Panc1 (cell line): Measurements from ENCODE around the gene PDE4B. TPM values are rescaled to one million over a fixed set of nuclear protein-coding genes. Genes with fewer than 3 reads are reported as not detected.

Experiments
- ATAC-seq: fragments of 200-7000 bp; cut with Tn5 transposase; 2 replicates; pipeline ENCODE4 v1.9.1; 2020; ENCODE audit warnings: mild to moderate bottlenecking, moderate library complexity
- BruUV-seq: library from RNA; stranded (reverse); fragments of 400-500 nt; replicated peaks from 2 replicates; lab custom pipeline; 2021; lab: Mats Ljungman, UMichigan
- CTCF ChIA-PET: fragments of 300-600 bp; sonication (Branson Sonifier 250); formaldehyde crosslinking; loops from one replicate; lab custom pipeline; 2022; ENCODE audit warnings: antibody characterized with exemption; lab: Charles Lee
- POLR2A ChIA-PET: fragments of 300-600 bp; sonication (Branson Sonifier 250); formaldehyde crosslinking; loops from one replicate; lab custom pipeline; 2022; ENCODE audit warnings: antibody characterized with exemption; lab: Charles Lee
- DNase-seq: peaks from one replicate; pipeline ENCODE4 v3.0.0-alpha.2; 2010; ENCODE audit warnings: low read depth, low spot score
- H3K27ac ChIP-seq: 2 replicates; pipeline ENCODE4 v1.5.1; 2011; ENCODE audit warnings: mild to moderate bottlenecking, low read length, inconsistent platforms
- H3K27me3 ChIP-seq: fragments of 200-500 bp; sonication (Bioruptor generic); 2 replicates; pipeline ENCODE4 v1.6.0; 2014; ENCODE audit warnings: low read length, inconsistent platforms; ENCODE audit not compliant: control insufficient read depth, insufficient read depth
- H3K36me3 ChIP-seq: fragments of 200-500 bp; sonication (Bioruptor generic); 2 replicates; pipeline ENCODE4 v1.5.1; 2014; ENCODE audit warnings: inconsistent platforms, mild to moderate bottlenecking, low read length, moderate library complexity; ENCODE audit not compliant: control insufficient read depth, insufficient read depth
- H3K4me1 ChIP-seq: 2 replicates; pipeline ENCODE4 v1.5.1; 2011; ENCODE audit warnings: inconsistent platforms, mild to moderate bottlenecking, low read length, moderate library complexity; ENCODE audit not compliant: control insufficient read depth, insufficient read depth
- H3K4me3 ChIP-seq, 2 experiments: 2 replicates each; pipeline ENCODE4 v1.5.1; 2011 to 2012; ENCODE audit warnings: low read depth in 2 of 2, low read length in 2 of 2, mild to moderate bottlenecking in 2 of 2, inconsistent platforms in 1 of 2, moderate library complexity in 1 of 2
- H3K9me3 ChIP-seq: fragments of 200-500 bp; sonication (Bioruptor generic); 2 replicates; pipeline ENCODE4 v1.5.1; 2014; ENCODE audit warnings: low read depth, mild to moderate bottlenecking, inconsistent platforms, low read length, moderate library complexity; ENCODE audit not compliant: control insufficient read depth, insufficient read depth
- POLR2AphosphoS5 ChIP-seq: IDR thresholded peaks from 2 replicates; pipeline ENCODE4 v1.6.1; 2012; ENCODE audit warnings: mild to moderate bottlenecking, low read depth, low read length, moderate library complexity
- SIN3A ChIP-seq: IDR thresholded peaks from 2 replicates; pipeline ENCODE4 v1.6.1; 2012; ENCODE audit warnings: low read depth, mild to moderate bottlenecking, low read length, moderate library complexity, borderline replicate concordance; ENCODE audit not compliant: insufficient read depth
- TCF7L2 ChIP-seq: IDR thresholded peaks from 2 replicates; pipeline ENCODE4 v1.6.1; 2011; ENCODE audit warnings: mild to moderate bottlenecking, low read depth, low read length, inconsistent platforms
- in situ Hi-C: cut with HindIII; loops from 2 replicates; pipeline ENCODE4 v1.10.0; 2016; ENCODE audit warnings: low sequenced_read_pairs, low pct_unique_long_range_greater_than_20kb
- intact Hi-C: fragments of 100-400 bp; cut with micrococcal nuclease; formaldehyde crosslinking; loops from one replicate; pipeline ENCODE4 v1.10.0; 2022; ENCODE audit not compliant: unreplicated experiment
- total RNA-seq: library from RNA; stranded (reverse); gene quantifications from one replicate; pipeline ENCODE4 v1.2.1, GENCODE V29; 2021; ENCODE audit not compliant: unreplicated experiment
- TF ChIP-seq, protein P1 (sequence below), 2 experiments: IDR thresholded peaks; 2 replicates each; pipeline ENCODE4 v1.6.1; 2011 to 2012; ENCODE audit warnings: low read depth in 2 of 2, control low read depth in 1 of 2, low read length in 1 of 2, mild to moderate bottlenecking in 1 of 2, moderate library complexity in 1 of 2; ENCODE audit not compliant: insufficient read depth in 1 of 2
- TF ChIP-seq, protein P2 (sequence below): fragments of 450-650 bp; IDR thresholded peaks from 2 replicates; pipeline ENCODE4 v1.5.1; 2017; ENCODE audit warnings: mild to moderate bottlenecking

Gene PDE4B
- total RNA-seq, 1 experiment from 2014 or later: 0.26 TPM

GRCh38 chr1:65793359-65793732 lies 651 bp downstream of the PDE4B start:
- no peaks in the 10 kb centered on the region for H3K4me1 ChIP-seq
- in situ Hi-C loops: no loop called here
- no TSS peak for BruUV-seq
- H3K9me3 ChIP-seq: no peaks in the 10 kb centered on the region
- ATAC-seq (no peak), DNase-seq (no peak)
- no peaks in the 10 kb centered on the region for H3K36me3 ChIP-seq
- intact Hi-C loops: no loop called here
- no peak overlapping the region for H3K27ac ChIP-seq
- H3K27me3 ChIP-seq: peaks cover 3% of the 10 kb centered on the region
- TF ChIP-seq, protein P1, sequence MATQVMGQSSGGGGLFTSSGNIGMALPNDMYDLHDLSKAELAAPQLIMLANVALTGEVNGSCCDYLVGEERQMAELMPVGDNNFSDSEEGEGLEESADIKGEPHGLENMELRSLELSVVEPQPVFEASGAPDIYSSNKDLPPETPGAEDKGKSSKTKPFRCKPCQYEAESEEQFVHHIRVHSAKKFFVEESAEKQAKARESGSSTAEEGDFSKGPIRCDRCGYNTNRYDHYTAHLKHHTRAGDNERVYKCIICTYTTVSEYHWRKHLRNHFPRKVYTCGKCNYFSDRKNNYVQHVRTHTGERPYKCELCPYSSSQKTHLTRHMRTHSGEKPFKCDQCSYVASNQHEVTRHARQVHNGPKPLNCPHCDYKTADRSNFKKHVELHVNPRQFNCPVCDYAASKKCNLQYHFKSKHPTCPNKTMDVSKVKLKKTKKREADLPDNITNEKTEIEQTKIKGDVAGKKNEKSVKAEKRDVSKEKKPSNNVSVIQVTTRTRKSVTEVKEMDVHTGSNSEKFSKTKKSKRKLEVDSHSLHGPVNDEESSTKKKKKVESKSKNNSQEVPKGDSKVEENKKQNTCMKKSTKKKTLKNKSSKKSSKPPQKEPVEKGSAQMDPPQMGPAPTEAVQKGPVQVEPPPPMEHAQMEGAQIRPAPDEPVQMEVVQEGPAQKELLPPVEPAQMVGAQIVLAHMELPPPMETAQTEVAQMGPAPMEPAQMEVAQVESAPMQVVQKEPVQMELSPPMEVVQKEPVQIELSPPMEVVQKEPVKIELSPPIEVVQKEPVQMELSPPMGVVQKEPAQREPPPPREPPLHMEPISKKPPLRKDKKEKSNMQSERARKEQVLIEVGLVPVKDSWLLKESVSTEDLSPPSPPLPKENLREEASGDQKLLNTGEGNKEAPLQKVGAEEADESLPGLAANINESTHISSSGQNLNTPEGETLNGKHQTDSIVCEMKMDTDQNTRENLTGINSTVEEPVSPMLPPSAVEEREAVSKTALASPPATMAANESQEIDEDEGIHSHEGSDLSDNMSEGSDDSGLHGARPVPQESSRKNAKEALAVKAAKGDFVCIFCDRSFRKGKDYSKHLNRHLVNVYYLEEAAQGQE (IDR thresholded peaks at IDR 0.05; ENCODE audit: insufficient read depth in 1 of 2, low read depth in 2 of 2, low read length in 1 of 2): no peak
- TF ChIP-seq TCF7L2: no peak
- POLR2A ChIA-PET: no interaction called here
- CTCF ChIA-PET: no interaction called here
- no peak overlapping the region; a peak in 1 of 4 replicates for H3K4me3 ChIP-seq

DNA sequence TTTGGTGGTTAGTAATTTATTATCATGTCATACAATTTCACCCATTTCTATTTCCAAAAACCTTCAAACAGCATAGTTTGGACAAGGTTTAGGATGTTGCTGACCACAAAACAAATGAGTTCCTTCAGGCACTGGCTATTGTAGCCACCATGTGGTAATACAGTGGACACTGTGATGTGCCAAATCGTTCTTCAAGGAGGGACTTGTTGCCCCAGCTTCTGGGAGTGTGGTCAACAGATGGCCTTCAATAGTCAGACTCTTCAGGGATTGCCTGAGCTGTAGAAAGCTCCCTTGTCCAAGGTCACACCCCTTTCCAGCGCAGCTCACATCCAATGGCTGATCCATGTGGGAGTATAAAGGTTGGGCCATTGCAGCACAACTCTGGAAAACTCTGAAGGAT lies 2.6 kb downstream of the PDE4B start:
- in situ Hi-C loops: no loop called here
- intact Hi-C loops: no loop called here
- DNase-seq (no peak), ATAC-seq (no peak)
- no peak overlapping the region for H3K27ac ChIP-seq
- no peaks in the 10 kb centered on the region for H3K36me3 ChIP-seq
- ChIA-PET POLR2A (no interaction called here), CTCF (no interaction called here)
- no peaks in the 10 kb centered on the region for H3K9me3 ChIP-seq
- H3K4me1 ChIP-seq: no peaks in the 10 kb centered on the region
- TF ChIP-seq, protein P1 (IDR thresholded peaks at IDR 0.05; ENCODE audit: insufficient read depth in 1 of 2, low read depth in 2 of 2, low read length in 1 of 2): no peak
- TF ChIP-seq POLR2AphosphoS5: no peak
- TF ChIP-seq, protein P2, sequence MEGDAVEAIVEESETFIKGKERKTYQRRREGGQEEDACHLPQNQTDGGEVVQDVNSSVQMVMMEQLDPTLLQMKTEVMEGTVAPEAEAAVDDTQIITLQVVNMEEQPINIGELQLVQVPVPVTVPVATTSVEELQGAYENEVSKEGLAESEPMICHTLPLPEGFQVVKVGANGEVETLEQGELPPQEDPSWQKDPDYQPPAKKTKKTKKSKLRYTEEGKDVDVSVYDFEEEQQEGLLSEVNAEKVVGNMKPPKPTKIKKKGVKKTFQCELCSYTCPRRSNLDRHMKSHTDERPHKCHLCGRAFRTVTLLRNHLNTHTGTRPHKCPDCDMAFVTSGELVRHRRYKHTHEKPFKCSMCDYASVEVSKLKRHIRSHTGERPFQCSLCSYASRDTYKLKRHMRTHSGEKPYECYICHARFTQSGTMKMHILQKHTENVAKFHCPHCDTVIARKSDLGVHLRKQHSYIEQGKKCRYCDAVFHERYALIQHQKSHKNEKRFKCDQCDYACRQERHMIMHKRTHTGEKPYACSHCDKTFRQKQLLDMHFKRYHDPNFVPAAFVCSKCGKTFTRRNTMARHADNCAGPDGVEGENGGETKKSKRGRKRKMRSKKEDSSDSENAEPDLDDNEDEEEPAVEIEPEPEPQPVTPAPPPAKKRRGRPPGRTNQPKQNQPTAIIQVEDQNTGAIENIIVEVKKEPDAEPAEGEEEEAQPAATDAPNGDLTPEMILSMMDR: no peak
- no peak for TF ChIP-seq TCF7L2
- no peak for TF ChIP-seq SIN3A
- BruUV-seq: no TSS peak
- H3K27me3 ChIP-seq: peaks cover 3% of the 10 kb centered on the region
- no peak overlapping the region for H3K4me3 ChIP-seq
